Trophoblast cell (in vitro differentiated cells and primary cell): Measurements from ENCODE around the gene AHCYL2.
A peak's percentile ranks its signal among the peaks of the same experiment; 100 is the strongest.

Experiments
- DNase-seq, 2 donors: peaks; one replicate each; pipeline ENCODE4 v3.0.0-alpha.2; 2016
- H2AFZ ChIP-seq: 2 replicates; pipeline ENCODE4 v1.6.1; 2013; ENCODE audit warnings: low read length, moderate library complexity, mild to moderate bottlenecking; ENCODE audit not compliant: insufficient read depth, poor library complexity
- H2AK5ac ChIP-seq: 2 replicates; pipeline ENCODE4 v1.6.1; 2013; ENCODE audit warnings: mild to moderate bottlenecking, low read length
- H2BK120ac ChIP-seq: 2 replicates; pipeline ENCODE4 v1.6.1; 2013; ENCODE audit warnings: low read length, mild to moderate bottlenecking, moderate library complexity; ENCODE audit not compliant: insufficient read depth, poor library complexity
- H2BK12ac ChIP-seq: 2 replicates; pipeline ENCODE4 v1.6.1; 2013; ENCODE audit warnings: mild to moderate bottlenecking, low read length, moderate library complexity
- H2BK5ac ChIP-seq: 2 replicates; pipeline ENCODE4 v1.6.1; 2013; ENCODE audit warnings: low read length, low read depth, moderate library complexity, mild to moderate bottlenecking; ENCODE audit not compliant: poor library complexity
- H3K14ac ChIP-seq: 2 replicates; pipeline ENCODE4 v1.6.1; 2013; ENCODE audit warnings: mild to moderate bottlenecking, low read length
- H3K18ac ChIP-seq: 2 replicates; pipeline ENCODE4 v1.6.1; 2013; ENCODE audit warnings: mild to moderate bottlenecking, low read length
- H3K23ac ChIP-seq: 2 replicates; pipeline ENCODE4 v1.6.1; 2013; ENCODE audit warnings: low read length
- H3K27ac ChIP-seq: 2 replicates; pipeline ENCODE4 v1.5.1; 2013; ENCODE audit warnings: low read depth, mild to moderate bottlenecking, inconsistent platforms, low read length, moderate library complexity
- H3K27me3 ChIP-seq: 2 replicates; pipeline ENCODE4 v1.6.1; 2013; ENCODE audit warnings: inconsistent platforms, mild to moderate bottlenecking, low read length, moderate library complexity; ENCODE audit not compliant: insufficient read depth
- H3K36me3 ChIP-seq, 2 experiments: 1 replicate in 1 of 2; 2 replicates in 1 of 2; pipeline ENCODE4 v1.6.1; 2013; ENCODE audit warnings: low read length in 2 of 2, mild to moderate bottlenecking in 2 of 2, moderate library complexity in 1 of 2; ENCODE audit not compliant: insufficient read depth in 2 of 2, control insufficient read depth in 1 of 2
- H3K4ac ChIP-seq: 2 replicates; pipeline ENCODE4 v1.6.1; 2013; ENCODE audit warnings: low read depth, mild to moderate bottlenecking, low read length, moderate library complexity
- H3K4me1 ChIP-seq, 2 experiments: 1 replicate in 1 of 2; 2 replicates in 1 of 2; pipeline ENCODE4 v1.6.1; 2013; ENCODE audit warnings: low read length in 2 of 2, mild to moderate bottlenecking in 2 of 2, moderate library complexity in 1 of 2; ENCODE audit not compliant: insufficient read depth in 2 of 2, control insufficient read depth in 1 of 2
- H3K4me2 ChIP-seq: 2 replicates; pipeline ENCODE4 v1.6.1; 2013; ENCODE audit warnings: inconsistent platforms, mild to moderate bottlenecking, low read length, moderate library complexity
- H3K4me3 ChIP-seq: 2 replicates; pipeline ENCODE4 v1.5.1; 2013; ENCODE audit warnings: mild to moderate bottlenecking, low read depth, low read length, inconsistent platforms
- H3K79me1 ChIP-seq: one replicate; pipeline ENCODE4 v1.6.1; 2013; ENCODE audit warnings: low read length
- H3K79me2 ChIP-seq: 2 replicates; pipeline ENCODE4 v1.6.1; 2013; ENCODE audit warnings: low read length, mild to moderate bottlenecking; ENCODE audit not compliant: control insufficient read depth, insufficient read depth, poor library complexity
- H3K9ac ChIP-seq: 2 replicates; pipeline ENCODE4 v1.6.1; 2013; ENCODE audit warnings: mild to moderate bottlenecking, low read length
- H3K9me3 ChIP-seq: 2 replicates; pipeline ENCODE4 v1.6.1; 2013; ENCODE audit warnings: low read depth, mild to moderate bottlenecking, control low read depth, inconsistent platforms, low read length; ENCODE audit not compliant: insufficient read depth
- H4K12ac ChIP-seq: 2 replicates; pipeline ENCODE4 v1.6.1; 2013; ENCODE audit warnings: low read depth, mild to moderate bottlenecking, low read length, moderate library complexity
- H4K8ac ChIP-seq: 2 replicates; pipeline ENCODE4 v1.6.1; 2013; ENCODE audit warnings: low read depth, mild to moderate bottlenecking, low read length, moderate library complexity
- H4K91ac ChIP-seq: one replicate; pipeline ENCODE4 v1.6.1; 2013; ENCODE audit warnings: low read depth, mild to moderate bottlenecking, low read length, moderate library complexity
- WGBS: extraction: QIAGEN DNeasy Blood & Tissue Kit; methylation state at CpG from one replicate; pipeline ENCODE4 v1.1.7; 2013; ENCODE audit warnings: missing lambda C conversion rate; ENCODE audit not compliant: insufficient read length, insufficient coverage; ENCODE audit errors: extremely low coverage; 5-methylcytosine and 5-hydroxymethylcytosine counted together

Gene AHCYL2

DNA sequence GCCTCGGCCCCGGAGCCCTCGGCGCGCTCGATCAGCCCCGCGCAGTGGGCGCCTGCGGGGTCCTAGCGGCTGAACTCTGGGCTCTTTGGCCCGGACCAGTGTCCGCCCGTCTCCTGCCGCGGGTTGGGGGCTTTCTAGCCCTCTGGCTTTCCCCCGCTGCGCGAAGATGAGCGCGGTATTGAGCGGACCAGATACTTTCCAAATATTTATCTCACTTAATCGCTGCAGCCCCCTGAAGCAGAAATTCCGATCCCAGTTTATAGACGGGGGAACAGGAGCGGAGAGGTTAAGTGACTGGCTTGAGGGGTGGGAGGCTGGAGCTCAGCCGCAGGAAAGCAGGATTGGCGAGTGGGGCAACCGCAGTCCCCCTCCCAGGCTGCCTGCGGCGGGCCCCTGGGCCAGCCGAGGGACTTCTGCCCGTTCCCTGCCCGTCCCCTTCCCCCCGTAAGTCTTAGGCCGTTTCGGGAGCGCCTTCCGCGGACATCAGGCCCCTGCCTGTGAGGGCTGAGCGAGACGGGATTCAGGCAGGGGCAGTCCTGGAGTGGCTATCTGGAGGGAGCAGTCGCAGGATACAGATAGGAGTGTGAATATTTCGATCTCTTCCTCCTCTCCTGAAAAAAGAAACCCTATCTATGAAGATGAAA lies 210.0 kb downstream of the AHCYL2 start:
- Histone ChIP-seq H2AFZ (peak overlapping the region; percentile 19), H3K9me3 (no peaks in the 10 kb centered on the region), H2BK12ac (no peak overlapping the region), H3K14ac (no peak overlapping the region), H3K9ac (peak overlapping the region; percentile 41), H3K79me2 (no peaks in the 10 kb centered on the region), H3K4me1 (peaks cover 2 to 5% of the 10 kb centered on the region in 2 experiments), H4K8ac (no peak overlapping the region), H2BK120ac (no peak overlapping the region), H4K91ac (no peak overlapping the region), H2AK5ac (no peak overlapping the region), H3K4ac (no peak overlapping the region), H4K12ac (no peak overlapping the region), H3K27me3 (peaks cover 3% of the 10 kb centered on the region), H2BK5ac (no peak overlapping the region), H3K79me1 (peaks cover 2% of the 10 kb centered on the region), H3K4me3 (peak overlapping the region; percentile 81), H3K27ac (no peak overlapping the region), H3K18ac (no peak overlapping the region), H3K36me3 (no peaks in the 10 kb centered on the region), H3K4me2 (peak overlapping the region; percentile 75), H3K23ac (no peak overlapping the region)
- DNase-seq = peak in 1 of 2 donors; percentile 22
- no CpG with 5 or more reads among the region's 44 CpGs for WGBS

DNA sequence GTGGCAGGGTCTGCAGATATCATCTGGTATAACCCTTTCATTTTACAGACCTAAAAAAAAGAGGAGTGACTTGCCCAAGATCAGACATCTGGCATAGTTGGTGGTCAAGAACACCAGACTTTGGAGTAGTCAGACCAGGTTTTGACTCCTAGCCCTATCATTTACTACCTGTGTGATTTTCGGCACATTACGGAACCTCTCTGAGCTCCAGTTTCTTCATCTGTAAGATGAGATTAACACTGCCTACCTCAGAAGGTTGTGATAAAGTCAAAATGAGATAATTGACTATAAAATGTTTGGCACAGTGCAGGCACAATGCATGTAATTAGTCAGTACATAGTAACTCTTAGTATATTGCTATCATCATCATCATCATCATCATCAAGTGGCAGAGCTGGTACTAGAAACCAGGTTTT lies 210.6 kb downstream of the AHCYL2 start:
- H3K27ac ChIP-seq = no peak overlapping the region
- H2BK120ac ChIP-seq = no peak overlapping the region
- H2AK5ac ChIP-seq = no peak overlapping the region
- no peak overlapping the region for H3K4me2 ChIP-seq
- H3K4ac ChIP-seq = no peak overlapping the region
- no peak overlapping the region for H2BK5ac ChIP-seq
- H3K4me3 ChIP-seq = no peak overlapping the region
- no peak overlapping the region for H4K91ac ChIP-seq
- peaks cover 2% of the 10 kb centered on the region for H3K79me1 ChIP-seq
- no peak overlapping the region for H2AFZ ChIP-seq
- H3K9me3 ChIP-seq = no peaks in the 10 kb centered on the region
- no peak overlapping the region for H3K9ac ChIP-seq
- WGBS = no CpG with 5 or more reads among the region's 2 CpGs
- peaks cover 2 to 5% of the 10 kb centered on the region in 2 experiments for H3K4me1 ChIP-seq
- H3K23ac ChIP-seq = no peak overlapping the region
- H3K79me2 ChIP-seq = no peaks in the 10 kb centered on the region
- H4K12ac ChIP-seq = no peak overlapping the region
- no peak for DNase-seq
- peaks cover 3% of the 10 kb centered on the region for H3K27me3 ChIP-seq
- no peak overlapping the region for H4K8ac ChIP-seq
- no peak overlapping the region for H3K18ac ChIP-seq
- H3K36me3 ChIP-seq = no peaks in the 10 kb centered on the region
- no peak overlapping the region for H2BK12ac ChIP-seq
- H3K14ac ChIP-seq = no peak overlapping the region

DNA sequence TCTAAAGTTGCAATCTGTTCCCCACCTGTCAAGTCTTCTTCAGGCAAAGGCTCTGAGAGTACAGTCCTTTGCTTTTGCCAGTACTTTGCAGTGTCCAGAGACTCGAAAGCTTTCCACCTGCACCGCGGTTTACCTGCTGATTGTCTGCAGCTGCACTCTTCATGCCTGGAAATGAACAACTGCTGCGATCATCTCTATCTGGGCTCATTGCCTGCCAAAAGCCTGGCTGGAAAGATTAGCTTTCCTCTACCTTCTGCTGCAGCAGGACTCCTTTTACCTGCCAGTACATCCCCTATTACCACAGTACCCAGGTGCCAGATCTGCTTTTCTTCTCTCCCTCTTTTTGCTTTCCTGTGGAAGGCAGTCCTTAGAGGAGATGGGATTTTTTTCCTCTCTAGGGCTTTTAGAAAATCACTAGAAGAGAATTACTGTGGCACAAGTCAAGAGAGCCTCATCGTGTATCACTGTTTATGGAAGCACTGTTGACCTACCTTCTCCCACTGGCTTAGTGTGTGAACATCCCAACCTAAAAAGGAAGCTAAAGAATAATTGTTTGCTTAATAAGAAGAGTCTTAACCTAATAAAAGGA lies 211.6 kb downstream of the AHCYL2 start:
- H4K12ac ChIP-seq = no peak overlapping the region
- no peak overlapping the region for H3K23ac ChIP-seq
- peaks cover 2% of the 10 kb centered on the region for H3K79me1 ChIP-seq
- H3K4me1 ChIP-seq = peaks cover 2 to 5% of the 10 kb centered on the region in 2 experiments
- WGBS = no CpG with 5 or more reads among the region's 5 CpGs
- no peak overlapping the region for H3K4me3 ChIP-seq
- H2AFZ ChIP-seq = no peak overlapping the region
- no peak overlapping the region for H3K18ac ChIP-seq
- H3K79me2 ChIP-seq = no peaks in the 10 kb centered on the region
- no peak for DNase-seq
- no peak overlapping the region for H2BK12ac ChIP-seq
- no peak overlapping the region for H4K91ac ChIP-seq
- no peak overlapping the region for H3K4ac ChIP-seq
- no peak overlapping the region for H2BK5ac ChIP-seq
- H3K9me3 ChIP-seq = no peaks in the 10 kb centered on the region
- H2BK120ac ChIP-seq = no peak overlapping the region
- H3K27ac ChIP-seq = no peak overlapping the region
- H2AK5ac ChIP-seq = no peak overlapping the region
- no peaks in the 10 kb centered on the region for H3K36me3 ChIP-seq
- H3K14ac ChIP-seq = no peak overlapping the region
- H3K27me3 ChIP-seq = peaks cover 3% of the 10 kb centered on the region
- no peak overlapping the region for H4K8ac ChIP-seq
- H3K4me2 ChIP-seq = no peak overlapping the region
- no peak overlapping the region for H3K9ac ChIP-seq

DNA sequence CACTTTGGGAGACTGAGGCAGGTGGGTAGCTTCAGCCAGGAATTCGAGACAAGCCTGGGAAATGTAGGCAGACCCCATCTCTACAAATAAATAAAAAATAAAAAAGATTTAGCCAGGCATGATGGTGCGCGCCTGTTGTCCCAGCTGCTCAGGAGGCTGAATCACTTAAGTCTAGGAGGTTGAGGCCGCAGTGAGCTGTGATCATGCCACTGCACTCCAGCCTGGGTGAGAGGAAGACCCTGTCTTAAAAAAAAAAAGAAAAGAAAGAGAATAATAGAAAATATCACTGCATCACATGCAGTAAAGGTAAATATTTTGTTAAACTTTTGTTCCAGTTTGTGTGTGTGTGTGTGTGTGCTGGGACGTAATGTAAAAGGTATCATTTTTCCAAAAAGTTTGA lies 212.4 kb downstream of the AHCYL2 start:
- Histone ChIP-seq H3K18ac (no peak overlapping the region), H2AFZ (no peak overlapping the region), H3K23ac (no peak overlapping the region), H2BK5ac (no peak overlapping the region), H3K9ac (no peak overlapping the region), H4K12ac (no peak overlapping the region), H3K27me3 (peaks cover 3% of the 10 kb centered on the region), H2BK12ac (no peak overlapping the region), H3K14ac (no peak overlapping the region), H3K4me2 (no peak overlapping the region), H3K4me1 (peaks cover 2 to 5% of the 10 kb centered on the region in 2 experiments), H3K79me1 (peaks cover 2% of the 10 kb centered on the region), H3K9me3 (no peaks in the 10 kb centered on the region), H4K8ac (no peak overlapping the region), H4K91ac (no peak overlapping the region), H3K4me3 (no peak overlapping the region), H3K79me2 (no peaks in the 10 kb centered on the region), H3K36me3 (no peaks in the 10 kb centered on the region), H3K27ac (no peak overlapping the region), H2BK120ac (no peak overlapping the region), H3K4ac (no peak overlapping the region), H2AK5ac (no peak overlapping the region)
- WGBS = no CpG with 5 or more reads among the region's 5 CpGs
- no peak for DNase-seq
